Measurements from ENCODE around the gene TRPV2.
"Not testable (repeated sequence)": the region's sequence is repeated elsewhere in the genome, so short reads cannot be mapped to it uniquely, and the experiment has no call there.

The TRPV2 gene

GRCh38 chr17:16398270-16399267 lies 16.8 kb upstream of the TRPV2 start:
- TF ChIP-seq POLR2A (IDR thresholded peaks at IDR 0.05; ENCODE audit: low read length) (no peak), GATA1 (IDR thresholded peaks at IDR 0.05; ENCODE audit: low read depth, low read length) (no peak)
- peak; percentile 85 to 88 for DNase-seq

- not testable (repeated sequence) for DNase-seq
Observed at GRCh38 chr17:16403847-16404246, 11.5 kb upstream of the TRPV2 start.

- TF ChIP-seq POLR2A (IDR thresholded peaks at IDR 0.05; ENCODE audit: low read length) (no peak), GATA1 (IDR thresholded peaks at IDR 0.05; ENCODE audit: low read depth, low read length) (no peak)
- DNase-seq: peak in 1 of 2 experiments; percentile 25
Observed at GRCh38 chr17:16406742-16407674, 8.4 kb upstream of the TRPV2 start.

GRCh38 chr17:16407911-16408588 lies 7.3 kb upstream of the TRPV2 start:
- peak; percentile 52 to 56 for DNase-seq
- no peak for TF ChIP-seq POLR2A (IDR thresholded peaks at IDR 0.05; ENCODE audit: low read length)
- TF ChIP-seq GATA1 (IDR thresholded peaks at IDR 0.05; ENCODE audit: low read depth, low read length): no peak

- no peak for TF ChIP-seq GATA1 (IDR thresholded peaks at IDR 0.05; ENCODE audit: low read depth, low read length)
- TF ChIP-seq POLR2A (IDR thresholded peaks at IDR 0.05; ENCODE audit: low read length): no peak
- DNase-seq: no peak
Observed at GRCh38 chr17:16417399-16417798, 2.0 kb downstream of the TRPV2 start.

- DNase-seq: no peak
- no peak for TF ChIP-seq GATA1 (IDR thresholded peaks at IDR 0.05; ENCODE audit: low read depth, low read length)
- no peak for TF ChIP-seq POLR2A (IDR thresholded peaks at IDR 0.05; ENCODE audit: low read length)
Observed at GRCh38 chr17:16417896-16418684, 2.7 kb downstream of the TRPV2 start.

GRCh38 chr17:16418685-16419068 lies 3.3 kb downstream of the TRPV2 start:
- peak; percentile 52 to 67 for DNase-seq
- no peak for TF ChIP-seq GATA1 (IDR thresholded peaks at IDR 0.05; ENCODE audit: low read depth, low read length)
- TF ChIP-seq POLR2A (IDR thresholded peaks at IDR 0.05; ENCODE audit: low read length): no peak

- no peak for TF ChIP-seq POLR2A (IDR thresholded peaks at IDR 0.05; ENCODE audit: low read length)
- TF ChIP-seq GATA1 (IDR thresholded peaks at IDR 0.05; ENCODE audit: low read depth, low read length): no peak
- DNase-seq: peak; percentile 81 to 86
Observed at GRCh38 chr17:16419074-16419928, 3.9 kb downstream of the TRPV2 start.

GRCh38 chr17:16419929-16420271 lies 4.5 kb downstream of the TRPV2 start:
- peak in 1 of 2 experiments; percentile 40 for DNase-seq
- TF ChIP-seq GATA1 (IDR thresholded peaks at IDR 0.05; ENCODE audit: low read depth, low read length) (no peak), POLR2A (IDR thresholded peaks at IDR 0.05; ENCODE audit: low read length) (no peak)

- DNase-seq: no peak
- no peak for TF ChIP-seq POLR2A (IDR thresholded peaks at IDR 0.05; ENCODE audit: low read length)
- no peak for TF ChIP-seq GATA1 (IDR thresholded peaks at IDR 0.05; ENCODE audit: low read depth, low read length)
Observed at GRCh38 chr17:16422416-16422815, 7.0 kb downstream of the TRPV2 start.

- TF ChIP-seq GATA1 (IDR thresholded peaks at IDR 0.05; ENCODE audit: low read depth, low read length): no peak
Observed at GRCh38 chr17:16423226-16423872, 8.0 kb downstream of the TRPV2 start.

GRCh38 chr17:16425202-16425601 lies 9.8 kb downstream of the TRPV2 start:
- TF ChIP-seq POLR2A (IDR thresholded peaks at IDR 0.05; ENCODE audit: low read length) (no peak), GATA1 (IDR thresholded peaks at IDR 0.05; ENCODE audit: low read depth, low read length) (no peak)
- DNase-seq: no peak

More at GRCh38 chr17:16423226-16423872, 8.0 kb downstream of the TRPV2 start:
- DNase-seq: no peak
